Astrocyte of the hippocampus (primary cell): ENCODE data around the gene MUC20.
"Not testable (repeated sequence)": the region's sequence is repeated elsewhere in the genome, so short reads cannot be mapped to it uniquely, and the experiment has no call there.

Experiments used
- DNase-seq: peaks from one replicate; pipeline ENCODE4 v3.0.0; 2011; ENCODE audit warnings: low read depth, low spot score

Gene MUC20

DNA sequence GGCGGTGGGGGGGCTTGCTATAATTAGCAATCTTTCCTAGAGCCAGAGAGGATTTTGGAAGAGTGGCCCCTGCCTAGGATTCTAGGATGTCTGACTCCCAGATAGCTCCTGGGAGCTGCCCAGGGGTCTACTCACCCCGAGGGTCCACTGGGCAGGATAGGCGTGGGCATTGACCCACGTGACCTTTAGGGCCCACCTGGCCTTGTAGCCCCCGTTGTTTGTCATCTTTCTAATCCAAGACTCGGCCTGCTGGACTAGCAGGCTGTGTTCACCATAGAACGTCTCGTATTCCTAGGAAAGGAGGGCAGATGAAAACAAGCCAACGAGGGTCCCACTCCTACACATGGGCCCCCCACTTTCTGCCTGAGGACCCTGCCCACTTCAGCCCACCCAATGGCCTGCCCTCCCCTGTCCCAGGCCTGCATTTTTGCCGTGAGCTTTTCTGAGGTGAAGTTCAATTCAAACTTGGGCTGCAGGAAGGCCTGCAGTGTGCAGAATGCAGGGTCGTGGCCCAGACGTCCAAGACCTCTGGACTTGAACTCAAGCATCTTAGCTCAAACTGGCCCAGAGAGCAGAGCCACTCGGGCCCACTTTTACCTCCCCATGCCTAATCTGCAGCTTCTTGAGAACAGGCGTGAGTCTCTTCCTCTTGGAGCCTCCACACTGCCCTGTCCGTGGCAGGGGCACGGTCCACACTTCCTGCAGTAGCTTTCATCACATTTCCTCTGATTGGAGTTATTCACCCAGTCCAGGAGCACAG lies 49.5 kb downstream of the MUC20 start:
- DNase-seq = no peak

DNA sequence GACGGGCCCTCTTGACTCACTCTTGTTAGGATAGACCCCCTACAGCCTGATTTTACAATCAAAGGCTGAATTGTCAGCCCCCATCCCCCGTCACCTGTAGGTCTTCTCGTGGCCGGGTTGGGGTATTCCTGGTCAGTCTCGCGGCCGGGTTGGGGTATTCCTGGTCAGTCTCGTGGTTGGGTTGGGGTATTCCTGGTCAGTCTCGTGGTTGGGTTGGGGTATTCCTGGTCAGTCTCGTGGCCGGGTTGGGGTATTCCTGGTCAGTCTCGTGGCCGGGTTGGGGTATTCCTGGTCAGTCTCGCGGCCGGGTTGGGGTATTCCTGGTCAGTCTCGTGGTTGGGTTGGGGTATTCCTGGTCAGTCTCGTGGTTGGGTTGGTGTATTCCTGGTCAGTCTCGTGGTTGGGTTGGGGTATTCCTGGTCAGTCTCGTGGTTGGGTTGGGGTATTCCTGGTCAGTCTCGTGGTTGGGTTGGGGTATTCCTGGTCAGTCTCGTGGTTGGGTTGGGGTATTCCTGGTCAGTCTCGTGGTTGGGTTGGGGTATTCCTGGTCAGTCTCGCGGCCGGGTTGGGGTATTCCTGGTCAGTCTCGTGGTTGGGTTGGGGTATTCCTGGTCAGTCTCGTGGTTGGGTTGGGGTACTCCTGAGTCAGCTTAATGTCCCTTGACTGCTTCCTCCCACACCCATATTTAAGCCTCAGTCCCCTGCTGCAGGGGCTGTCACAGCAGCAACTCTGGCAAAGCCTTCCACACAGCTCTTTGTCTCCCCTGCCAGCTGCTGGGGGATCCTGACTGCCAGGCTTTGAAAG lies 50.3 kb downstream of the MUC20 start:
- not testable (repeated sequence) for DNase-seq

DNA sequence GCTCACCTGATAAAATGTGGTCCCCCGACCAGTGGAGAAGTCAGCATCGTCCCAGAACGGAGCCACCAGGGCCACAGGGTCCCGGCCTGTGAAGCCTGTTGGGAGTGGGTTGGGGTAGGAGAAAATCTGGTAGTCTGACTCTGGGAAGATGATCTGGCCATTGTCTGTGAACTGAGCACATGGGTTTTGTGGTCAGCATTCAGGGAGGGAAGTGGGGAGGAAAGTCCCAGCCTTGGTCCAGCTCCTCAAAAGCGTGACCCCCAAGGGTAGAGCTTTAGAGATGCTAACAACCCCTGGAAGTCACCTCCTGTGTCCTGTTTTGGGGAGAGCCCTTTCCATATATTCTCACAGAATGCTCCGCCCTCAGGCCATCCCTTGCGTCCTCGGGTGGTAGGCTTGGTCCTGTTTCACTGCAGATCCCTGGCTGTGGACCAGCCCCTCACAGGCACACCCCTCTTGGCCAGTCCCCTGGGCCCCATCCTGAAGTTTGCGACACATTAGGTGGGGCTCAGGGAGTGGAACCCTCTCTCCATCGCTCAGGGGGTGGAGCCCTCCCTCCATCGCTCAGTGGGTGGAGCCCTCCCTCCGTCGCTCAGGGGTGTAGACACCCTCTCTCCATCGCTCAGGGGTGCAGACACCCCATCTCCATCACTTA lies 51.0 kb downstream of the MUC20 start:
- no peak for DNase-seq

DNA sequence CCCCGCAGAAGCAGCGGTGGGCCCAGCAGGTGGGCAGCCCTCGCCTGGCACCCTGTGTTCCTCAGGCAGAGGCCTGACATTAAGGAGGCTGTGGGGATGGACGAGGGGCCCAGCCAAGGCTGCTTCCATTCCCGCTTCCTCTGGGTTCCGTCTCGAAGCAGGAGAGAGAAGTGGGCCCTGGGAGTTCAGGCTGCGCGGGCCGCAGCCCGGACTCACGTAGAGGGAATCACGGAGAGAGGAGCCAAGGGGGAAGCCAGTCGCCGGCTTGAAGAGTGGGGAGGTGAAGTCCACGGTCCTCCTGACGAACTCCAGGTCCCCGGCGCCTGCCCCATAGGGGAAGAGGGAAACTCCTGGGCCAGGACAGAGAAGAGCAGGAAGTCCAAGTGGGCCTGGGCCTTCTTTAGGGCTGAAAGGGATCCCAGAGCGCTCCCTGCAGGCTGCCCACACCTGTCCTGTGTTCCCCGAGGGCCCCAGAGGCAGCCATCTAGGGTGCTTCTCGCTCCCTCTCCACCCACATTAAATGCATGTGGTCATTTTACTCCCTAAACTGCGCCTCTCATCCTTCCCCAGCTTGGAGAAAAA lies 53.3 kb downstream of the MUC20 start:
- DNase-seq = no peak

DNA sequence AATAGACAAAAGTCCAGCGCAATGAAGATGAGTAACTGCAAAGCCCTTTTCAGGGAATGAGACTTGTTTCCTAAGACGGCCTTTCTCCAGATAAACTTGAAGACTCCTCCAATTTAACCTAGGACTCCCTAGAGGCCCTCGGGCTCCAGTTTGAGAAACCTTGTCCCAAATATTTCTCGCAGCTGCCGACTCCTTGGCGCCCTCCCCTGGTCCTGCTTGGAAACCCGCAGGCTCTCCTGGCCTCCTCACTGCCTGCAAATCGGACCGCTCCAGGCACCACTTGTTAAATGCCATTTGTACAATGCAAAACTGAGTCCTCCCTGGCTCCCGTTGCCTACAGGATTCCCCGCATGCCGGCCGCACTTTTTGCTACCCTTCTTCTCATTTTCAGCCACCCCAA lies 54.1 kb downstream of the MUC20 start:
- peak; percentile 45 for DNase-seq

DNA sequence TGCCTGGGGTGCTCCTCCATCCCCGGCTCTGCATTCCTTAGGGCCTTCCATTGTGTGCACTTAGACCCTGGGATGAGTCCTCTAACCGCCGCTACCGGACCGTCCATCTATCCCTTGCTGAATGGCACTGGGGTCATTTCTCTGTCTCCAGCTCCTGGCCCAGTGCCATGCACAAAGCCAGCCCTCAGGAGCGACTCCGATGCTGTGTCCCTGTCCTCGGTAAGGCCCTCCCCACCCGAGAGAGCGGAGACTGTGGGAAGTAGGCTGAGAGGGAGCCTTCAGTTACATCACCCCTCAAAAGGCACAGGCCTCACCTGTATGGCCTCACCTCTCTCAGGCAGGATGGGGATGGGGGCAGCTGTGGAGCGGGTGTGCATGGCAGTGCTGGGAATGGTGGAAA lies 57.2 kb downstream of the MUC20 start:
- DNase-seq = no peak

DNA sequence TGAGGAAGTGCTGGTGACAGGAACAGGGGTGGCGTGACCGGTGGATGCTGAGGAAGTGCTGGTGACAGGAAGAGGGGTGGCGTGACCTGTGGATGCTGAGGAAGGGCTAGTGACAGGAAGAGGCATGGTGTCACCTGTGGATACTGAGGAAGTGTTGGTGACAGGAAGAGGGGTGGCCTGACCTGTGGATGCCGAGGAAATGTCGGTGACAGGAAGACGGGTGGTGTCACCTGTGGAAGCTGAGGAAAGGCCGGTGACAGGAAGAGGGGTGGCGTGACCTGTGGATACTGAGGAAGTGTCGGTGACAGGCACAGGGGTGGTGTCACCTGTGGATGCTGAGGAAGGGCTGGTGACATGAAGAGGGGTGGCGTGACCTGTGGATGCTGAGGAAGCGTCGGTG lies 60.5 kb downstream of the MUC20 start:
- DNase-seq = not testable (repeated sequence)
